IMR-90 (cell line): ENCODE data around the gene ZNF362. TPM values are rescaled to one million over a fixed set of nuclear protein-coding genes. Genes with fewer than 3 reads are reported as not detected.

Experiments
- ATAC-seq: fragments of 200-7000 bp; cut with Tn5 transposase; 2 replicates; pipeline ENCODE4 v1.9.1; 2020; ENCODE audit warnings: low read depth, mild to moderate bottlenecking, moderate library complexity
- BruUV-seq: library from RNA; stranded (reverse); fragments of 400-500 nt; replicated peaks from 2 replicates; lab custom pipeline; 2021; lab: Mats Ljungman, UMichigan
- CTCF ChIA-PET: fragments of 300-600 bp; formaldehyde crosslinking; extraction: SDS; loops from one replicate; lab custom pipeline; 2021; ENCODE audit warnings: antibody characterized with exemption; lab: Yijun Ruan, JAX
- POLR2A ChIA-PET: fragments of 300-600 bp; sonication (Branson Sonifier 250); formaldehyde crosslinking; loops from one replicate; lab custom pipeline; 2022; ENCODE audit warnings: antibody characterized with exemption; ENCODE audit not compliant: unreplicated experiment; lab: Charles Lee
- DNase-seq: peaks from one replicate; pipeline ENCODE4 v3.0.0; 2013
- H2AFZ ChIP-seq: replicated peaks from 2 replicates; pipeline ENCODE3; 2013; ENCODE audit warnings: low read length, mild to moderate bottlenecking; ENCODE audit not compliant: poor library complexity
- H2AK5ac ChIP-seq: 2 replicates; pipeline ENCODE4 v1.6.1; 2013; ENCODE audit warnings: low read depth, low read length, inconsistent platforms
- H2AK9ac ChIP-seq: replicated peaks from 2 replicates; pipeline ENCODE3; 2013; ENCODE audit warnings: mild to moderate bottlenecking, low read depth, low read length, moderate library complexity; ENCODE audit not compliant: poor library complexity
- H2BK120ac ChIP-seq: 2 replicates; pipeline ENCODE4 v1.6.1; 2013; ENCODE audit warnings: low read depth, low read length, inconsistent platforms
- H2BK15ac ChIP-seq: 3 replicates; pipeline ENCODE4 v1.6.1; 2013; ENCODE audit warnings: low read depth, low read length, inconsistent platforms
- H2BK20ac ChIP-seq: 2 replicates; pipeline ENCODE4 v1.6.1; 2013; ENCODE audit warnings: low read depth, mild to moderate bottlenecking, inconsistent platforms, low read length, moderate library complexity
- H2BK5ac ChIP-seq: 2 replicates; pipeline ENCODE4 v1.6.1; 2013; ENCODE audit warnings: mild to moderate bottlenecking, low read depth, low read length, inconsistent platforms; ENCODE audit not compliant: poor library complexity, severe bottlenecking
- H3K14ac ChIP-seq: replicated peaks from 2 replicates; pipeline ENCODE4 v1.6.1; 2013; ENCODE audit warnings: low read depth, low read length, inconsistent platforms
- H3K18ac ChIP-seq: 2 replicates; pipeline ENCODE4 v1.6.1; 2013; ENCODE audit warnings: low read depth, low read length, control low read depth
- H3K23ac ChIP-seq: 2 replicates; pipeline ENCODE4 v1.6.1; 2013; ENCODE audit warnings: low read depth, low read length, inconsistent platforms
- H3K27ac ChIP-seq: 2 replicates; pipeline ENCODE4 v1.5.1; 2013; ENCODE audit warnings: mild to moderate bottlenecking, control low read depth, low read length; ENCODE audit not compliant: insufficient read depth
- H3K27me3 ChIP-seq: 2 replicates; pipeline ENCODE4 v1.6.1; 2013; ENCODE audit warnings: low read length; ENCODE audit not compliant: control insufficient read depth, insufficient read depth
- H3K36me3 ChIP-seq: 2 replicates; pipeline ENCODE4 v1.6.1; 2013; ENCODE audit warnings: low read length, mixed read lengths; ENCODE audit not compliant: control insufficient read depth, insufficient read depth
- H3K4ac ChIP-seq: 2 replicates; pipeline ENCODE4 v1.6.1; 2013; ENCODE audit warnings: low read depth, low read length, inconsistent platforms
- H3K4me1 ChIP-seq: 2 replicates; pipeline ENCODE4 v1.6.1; 2013; ENCODE audit warnings: low read length, mixed read lengths; ENCODE audit not compliant: control insufficient read depth, insufficient read depth
- H3K4me2 ChIP-seq: 2 replicates; pipeline ENCODE4 v1.6.1; 2013; ENCODE audit warnings: low read depth, mild to moderate bottlenecking, control low read depth, low read length, moderate library complexity
- H3K4me3 ChIP-seq: 2 replicates; pipeline ENCODE4 v1.5.1; 2013; ENCODE audit warnings: low read depth, mild to moderate bottlenecking, control low read depth, low read length, moderate library complexity; ENCODE audit not compliant: insufficient read depth
- H3K56ac ChIP-seq: 2 replicates; pipeline ENCODE4 v1.6.1; 2013; ENCODE audit warnings: low read length, inconsistent platforms; ENCODE audit not compliant: insufficient read depth; ENCODE audit errors: extremely low read depth
- H3K79me1 ChIP-seq, 2 experiments: 2 replicates each; pipeline ENCODE4 v1.6.1; 2013; ENCODE audit warnings: low read length in 2 of 2, inconsistent platforms in 1 of 2, low read depth in 1 of 2
- H3K9ac ChIP-seq: 2 replicates; pipeline ENCODE4 v1.6.1; 2013; ENCODE audit warnings: low read depth, low read length, control low read depth
- H3K9me1 ChIP-seq: 2 replicates; pipeline ENCODE4 v1.6.1; 2013; ENCODE audit warnings: low read length, inconsistent platforms; ENCODE audit not compliant: insufficient read depth
- H3K9me3 ChIP-seq: 2 replicates; pipeline ENCODE4 v1.6.1; 2013; ENCODE audit warnings: low read length; ENCODE audit not compliant: control insufficient read depth, insufficient read depth
- H4K20me1 ChIP-seq: 2 replicates; pipeline ENCODE4 v1.6.1; 2013; ENCODE audit warnings: low read length, inconsistent platforms; ENCODE audit not compliant: insufficient read depth
- H4K5ac ChIP-seq: 2 replicates; pipeline ENCODE4 v1.6.1; 2013; ENCODE audit warnings: mild to moderate bottlenecking, low read depth, low read length, control low read depth
- H4K8ac ChIP-seq, 2 experiments: 2 replicates each; pipeline ENCODE4 v1.6.1; 2013; ENCODE audit warnings: low read depth in 2 of 2, low read length in 2 of 2, control low read depth in 1 of 2, inconsistent platforms in 1 of 2
- H4K91ac ChIP-seq: 2 replicates; pipeline ENCODE4 v1.6.1; 2013; ENCODE audit warnings: low read depth, low read length, inconsistent platforms; ENCODE audit not compliant: insufficient read depth
- BHLHE40 ChIP-seq: fragments of 150-350 bp; IDR thresholded peaks from 2 replicates; pipeline ENCODE4 v1.6.1; 2016; ENCODE audit warnings: mild to moderate bottlenecking, low read depth, low read length
- CEBPB ChIP-seq: IDR thresholded peaks from 2 replicates; pipeline ENCODE4 v1.6.1; 2012; ENCODE audit warnings: low read depth, low read length, improper control_type of control experiment
- CHD1 ChIP-seq: IDR thresholded peaks from 2 replicates; pipeline ENCODE4 v1.6.1; 2012; ENCODE audit warnings: low read depth, low read length, improper control_type of control experiment
- CTCF ChIP-seq: conservative IDR thresholded peaks from 2 replicates; pipeline ENCODE4 v1.5.1; 2012; ENCODE audit warnings: mild to moderate bottlenecking, low read depth, low read length, improper control_type of control experiment
- ELK1 ChIP-seq: fragments of 150-350 bp; IDR thresholded peaks from 2 replicates; pipeline ENCODE4 v1.6.1; 2016; ENCODE audit warnings: low read depth, mild to moderate bottlenecking, low read length, moderate library complexity, borderline replicate concordance
- MAFK ChIP-seq: IDR thresholded peaks from 2 replicates; pipeline ENCODE4 v1.6.1; 2012; ENCODE audit warnings: low read depth, low read length, improper control_type of control experiment
- MAZ ChIP-seq: IDR thresholded peaks from 2 replicates; pipeline ENCODE4 v1.6.1; 2012; ENCODE audit warnings: low read depth, mild to moderate bottlenecking, low read length, improper control_type of control experiment, moderate library complexity, borderline replicate concordance
- MXI1 ChIP-seq: IDR thresholded peaks from 2 replicates; pipeline ENCODE4 v1.6.1; 2012; ENCODE audit warnings: low read depth, mild to moderate bottlenecking, low read length, moderate library complexity, borderline replicate concordance
- RAD21 ChIP-seq: IDR thresholded peaks from 2 replicates; pipeline ENCODE4 v1.6.1; 2012; ENCODE audit warnings: low read length, improper control_type of control experiment
- USF2 ChIP-seq: fragments of 150-350 bp; IDR thresholded peaks from 2 replicates; pipeline ENCODE4 v1.6.1; 2017; ENCODE audit warnings: mild to moderate bottlenecking, antibody characterized with exemption, low read length, low read depth
- whole genome bisulfite sequencing, 2 experiments: methylation state at CpG; one replicate each; pipeline versions ENCODE4 v1.1.5 to v1.1.7; 2013; ENCODE audit warnings: missing lambda C conversion rate in 2 of 2; ENCODE audit not compliant: insufficient read length in 1 of 2; ENCODE audit errors: extremely low coverage in 2 of 2; 5-methylcytosine and 5-hydroxymethylcytosine counted together
- dilution Hi-C: fragments of 300-500 bp; cut with HindIII; formaldehyde crosslinking; loops from one replicate; pipeline ENCODE4 v1.14.3; 2018; ENCODE audit warnings: low sequenced_read_pairs; ENCODE audit not compliant: unreplicated experiment
- in situ Hi-C: fragments of 300-500 bp; cut with MboI; formaldehyde crosslinking; loops from 3 replicates; pipeline ENCODE4 v1.14.3; 2019; ENCODE audit warnings: low sequenced_read_pairs, inconsistent platforms, mixed read lengths
- intact Hi-C: fragments of 100-400 bp; cut with micrococcal nuclease; formaldehyde crosslinking; loops from 2 replicates; pipeline ENCODE4 v1.10.0; 2022
- polyA plus RNA-seq, 3 experiments: library from polyadenylated mRNA; depleted of rRNA; stranded (reverse); fragments of >200 nt; gene quantifications; 2 replicates each; pipeline ENCODE4 v1.2.3, GENCODE V29; 2012; ENCODE audit warnings: low replicate concordance in 1 of 3
- total RNA-seq: library from RNA; depleted of rRNA; stranded (reverse); fragments of >200 nt; gene quantifications from 2 replicates; pipeline ENCODE4 v1.2.3, GENCODE V29; 2012

ZNF362 gene
- total and polyA plus RNA-seq, 2 of the 4 experiments (the other 2 are of a cell fraction) = 5.7 to 12.9 TPM

- Histone ChIP-seq H3K27me3 (peaks cover 11% of the 10 kb centered on the region), H3K9me3 (0 out of 2 replicates have a peak, but pooled peaks cover 2% of the 10 kb centered on the region), H2BK120ac (no peak overlapping the region), H3K27ac (no peak overlapping the region), H2AFZ (no peak overlapping the region), H3K23ac (no peak overlapping the region; the same call in 1 of the 2 replicates), H3K14ac (no peak overlapping the region), H2BK20ac (no peak overlapping the region), H2BK5ac (no peak overlapping the region), H4K91ac (no peak overlapping the region), H4K8ac (no peak overlapping the region), H4K5ac (no peak overlapping the region), H3K4me2 (no peak overlapping the region), H3K18ac (no peak overlapping the region), H3K56ac (no peak overlapping the region), H2AK9ac (no peak overlapping the region), H3K9me1 (peaks cover 17% of the 10 kb centered on the region), H3K9ac (no peak overlapping the region), H2BK15ac (no peak overlapping the region), H3K4me1 (peaks cover 15% of the 10 kb centered on the region), H2AK5ac (no peak overlapping the region), H3K4me3 (no peak overlapping the region), H3K4ac (no peak overlapping the region), H3K36me3 (no peaks in the 10 kb centered on the region), H3K79me1 (peaks cover 19 to 21% of the 10 kb centered on the region in 2 experiments), H4K20me1 (no peaks in the 10 kb centered on the region)
- TF ChIP-seq USF2 (no peak), CEBPB (no peak), MXI1 (no peak), BHLHE40 (no peak), CHD1 (no peak), MAZ (no peak), RAD21 (no peak), MAFK (no peak), ELK1 (no peak), CTCF (no peak)
- ChIA-PET POLR2A (no interaction called here), CTCF (no interaction called here)
- in situ Hi-C loops = no loop called here
- BruUV-seq = no TSS peak
- 67% methylated on average over 1 of the region's 3 CpGs; no CpG with 5 or more reads in 1 of the 2 experiments for WGBS, 2 experiments
- DNase-seq (no peak), ATAC-seq (no peak)
- intact Hi-C loops = no loop called here
- dilution Hi-C loops = no loop called here
These were observed 1.8 kb upstream of the ZNF362 start for GRCh38 chr1:33254491-33254890.
